Suprapubic skin (tissue), 4 donors: Measurements from ENCODE around the gene KDSR. TPM values are rescaled to one million over a fixed set of nuclear protein-coding genes. Genes with fewer than 3 reads are reported as not detected.

Experiments
- DNase-seq, 2 donors: peaks; one replicate each; pipeline ENCODE4 v3.0.0-alpha.2; 2019; ENCODE audit warnings: low spot score in 2 of 2
- H3K27ac ChIP-seq: fragments of 200-600 bp; sonication (generic); one replicate; pipeline ENCODE4 v1.5.1; 2019
- H3K27me3 ChIP-seq: fragments of 200-600 bp; sonication (generic); one replicate; pipeline ENCODE4 v1.5.1; 2019
- H3K36me3 ChIP-seq: fragments of 200-600 bp; sonication (generic); one replicate; pipeline ENCODE4 v1.5.1; 2019
- H3K4me1 ChIP-seq: fragments of 200-600 bp; sonication (generic); one replicate; pipeline ENCODE4 v1.5.1; 2019
- H3K4me3 ChIP-seq: fragments of 200-600 bp; sonication (generic); one replicate; pipeline ENCODE4 v1.5.1; 2019; ENCODE audit warnings: mild to moderate bottlenecking
- H3K9me3 ChIP-seq: fragments of 200-600 bp; sonication (generic); one replicate; pipeline ENCODE4 v1.5.1; 2019
- EP300 ChIP-seq: sonication (generic); formaldehyde crosslinking; IDR thresholded peaks from one replicate; pipeline ENCODE4 v1.6.1; 2017; ENCODE audit warnings: antibody characterized with exemption
- POLR2A ChIP-seq, 2 donors: fragments of 450-650 bp; IDR thresholded peaks; one replicate each; pipeline ENCODE4 v1.6.1; 2017; ENCODE audit warnings: antibody characterized with exemption in 2 of 2, mild to moderate bottlenecking in 2 of 2, moderate library complexity in 2 of 2
- POLR2AphosphoS5 ChIP-seq, 3 donors: sonication (generic); formaldehyde crosslinking; IDR thresholded peaks; one replicate each; pipeline ENCODE4 v1.6.1; 2017; ENCODE audit warnings: antibody characterized with exemption in 3 of 3
- WGBS: methylation state at CpG from one replicate; pipeline ENCODE4 v1.1.5; 2018; 5-methylcytosine and 5-hydroxymethylcytosine counted together
- total RNA-seq, 4 donors: library from RNA; depleted of rRNA; stranded (reverse); fragments of >200 nt; gene quantifications; one replicate each; pipeline ENCODE4 v1.1.0, GENCODE V29; 2016
- TF ChIP-seq, protein P1 (sequence below), 2 donors: fragments of 200-600 bp in 1 of 2; fragments of 450-650 bp in 1 of 2; sonication (generic) in 1 of 2; IDR thresholded peaks; one replicate each; pipeline ENCODE4 v1.5.1; 2016 to 2019; ENCODE audit warnings: antibody characterized with exemption in 2 of 2, mild to moderate bottlenecking in 1 of 2, moderate library complexity in 1 of 2

KDSR gene
- total RNA-seq, 4 donors from 2014 or later: 65.4 to 115 (median 79.7) TPM

DNA sequence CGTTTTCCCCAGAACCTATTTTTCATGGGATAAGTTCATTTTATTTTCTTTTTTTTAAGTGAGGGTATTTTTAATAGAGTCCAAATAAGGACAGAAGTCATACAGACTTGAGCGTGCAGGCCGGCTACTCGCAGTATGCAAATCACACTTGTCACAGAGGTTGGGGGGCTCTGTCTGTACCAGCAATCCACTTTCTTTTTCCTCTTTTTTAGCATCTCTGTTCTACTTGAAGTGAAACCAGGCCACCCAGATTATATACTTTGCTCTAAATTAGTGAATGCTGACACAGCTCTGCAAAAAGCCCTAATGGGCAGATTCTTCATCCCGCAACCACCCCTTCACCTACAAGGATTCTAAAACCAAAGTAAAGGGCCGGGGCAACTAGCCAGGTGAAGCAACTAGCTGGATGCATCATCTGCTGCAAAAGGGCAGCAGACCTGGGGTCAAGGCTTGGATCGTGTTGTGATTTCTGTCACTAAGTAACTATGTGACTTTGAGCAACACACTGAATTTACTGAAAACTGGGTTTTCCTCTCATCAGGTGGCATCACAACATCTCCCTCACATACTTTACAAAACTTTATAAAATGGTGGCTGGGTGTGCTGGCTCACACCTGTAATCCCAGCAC is 18.4 kb downstream of the KDSR start:
- Histone ChIP-seq H3K36me3 (peaks cover 77% of the 10 kb centered on the region), H3K27ac (no peak overlapping the region)

GRCh38 chr18:63346480-63347183 is 20.4 kb downstream of the KDSR start:
- WGBS: 58% methylated on average over 7 of the region's 7 CpGs
- Histone ChIP-seq H3K4me3 (peak overlapping the region; percentile 10), H3K36me3 (peaks cover 70% of the 10 kb centered on the region), H3K9me3 (no peaks in the 10 kb centered on the region), H3K27ac (peak overlapping the region; percentile 89), H3K27me3 (no peaks in the 10 kb centered on the region), H3K4me1 (peaks cover 33% of the 10 kb centered on the region)
- no peak for TF ChIP-seq EP300
- TF ChIP-seq, protein P1, sequence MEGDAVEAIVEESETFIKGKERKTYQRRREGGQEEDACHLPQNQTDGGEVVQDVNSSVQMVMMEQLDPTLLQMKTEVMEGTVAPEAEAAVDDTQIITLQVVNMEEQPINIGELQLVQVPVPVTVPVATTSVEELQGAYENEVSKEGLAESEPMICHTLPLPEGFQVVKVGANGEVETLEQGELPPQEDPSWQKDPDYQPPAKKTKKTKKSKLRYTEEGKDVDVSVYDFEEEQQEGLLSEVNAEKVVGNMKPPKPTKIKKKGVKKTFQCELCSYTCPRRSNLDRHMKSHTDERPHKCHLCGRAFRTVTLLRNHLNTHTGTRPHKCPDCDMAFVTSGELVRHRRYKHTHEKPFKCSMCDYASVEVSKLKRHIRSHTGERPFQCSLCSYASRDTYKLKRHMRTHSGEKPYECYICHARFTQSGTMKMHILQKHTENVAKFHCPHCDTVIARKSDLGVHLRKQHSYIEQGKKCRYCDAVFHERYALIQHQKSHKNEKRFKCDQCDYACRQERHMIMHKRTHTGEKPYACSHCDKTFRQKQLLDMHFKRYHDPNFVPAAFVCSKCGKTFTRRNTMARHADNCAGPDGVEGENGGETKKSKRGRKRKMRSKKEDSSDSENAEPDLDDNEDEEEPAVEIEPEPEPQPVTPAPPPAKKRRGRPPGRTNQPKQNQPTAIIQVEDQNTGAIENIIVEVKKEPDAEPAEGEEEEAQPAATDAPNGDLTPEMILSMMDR (IDR thresholded peaks at IDR 0.05): no peak
- no peak for TF ChIP-seq POLR2AphosphoS5 (IDR thresholded peaks at IDR 0.05)
- no peak for TF ChIP-seq POLR2A (IDR thresholded peaks at IDR 0.05)
- no peak for DNase-seq

More for the DNA sequence above, 18.4 kb downstream of the KDSR start:
- H3K4me3 ChIP-seq: no peak overlapping the region
- WGBS: 96% methylated on average over 7 of the region's 7 CpGs
- H3K9me3 ChIP-seq: no peaks in the 10 kb centered on the region
- no peaks in the 10 kb centered on the region for H3K27me3 ChIP-seq
- TF ChIP-seq POLR2A (IDR thresholded peaks at IDR 0.05): no peak
- TF ChIP-seq EP300: no peak
- no peak for TF ChIP-seq POLR2AphosphoS5 (IDR thresholded peaks at IDR 0.05)
- TF ChIP-seq, protein P1 (IDR thresholded peaks at IDR 0.05): no peak
- DNase-seq: no peak
- peaks cover 30% of the 10 kb centered on the region for H3K4me1 ChIP-seq

- H3K27ac ChIP-seq: peak overlapping the region; percentile 89
- TF ChIP-seq POLR2AphosphoS5 (IDR thresholded peaks at IDR 0.05): no peak
- no peak for TF ChIP-seq EP300
- TF ChIP-seq POLR2A (IDR thresholded peaks at IDR 0.05): no peak
- TF ChIP-seq, protein P1 (IDR thresholded peaks at IDR 0.05): no peak
- no peaks in the 10 kb centered on the region for H3K27me3 ChIP-seq
- H3K36me3 ChIP-seq: peaks cover 67% of the 10 kb centered on the region
- no peaks in the 10 kb centered on the region for H3K9me3 ChIP-seq
- WGBS: 38% methylated on average over 7 of the region's 7 CpGs
- H3K4me1 ChIP-seq: peaks cover 33% of the 10 kb centered on the region
- peak overlapping the region; percentile 10 for H3K4me3 ChIP-seq
- DNase-seq: no peak
These were observed 21.0 kb downstream of the KDSR start for GRCh38 chr18:63346031-63346430.

DNA sequence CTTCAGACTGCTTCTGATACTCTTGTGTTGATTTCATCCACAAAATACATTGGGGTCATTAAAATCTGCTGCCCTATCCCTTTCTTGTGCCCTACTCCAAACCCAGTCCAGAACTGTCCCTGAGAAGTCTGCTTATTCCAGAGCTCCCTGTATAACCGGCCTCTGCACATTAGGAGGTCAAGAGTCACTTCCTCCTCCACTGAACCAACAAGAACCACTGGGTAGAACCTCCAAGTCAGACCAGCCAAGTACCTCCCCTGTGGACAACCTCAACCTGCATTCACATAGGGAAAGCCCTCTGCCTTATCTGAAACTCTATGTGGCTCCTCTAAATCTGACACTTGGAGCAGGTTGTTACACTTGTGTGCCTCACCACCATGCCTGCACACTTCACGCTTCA is 22.1 kb downstream of the KDSR start:
- TF ChIP-seq POLR2AphosphoS5 (IDR thresholded peaks at IDR 0.05) (no peak), EP300 (no peak), POLR2A (IDR thresholded peaks at IDR 0.05) (no peak)
- TF ChIP-seq, protein P1 (IDR thresholded peaks at IDR 0.05): no peak
- no peak for DNase-seq
- Histone ChIP-seq H3K27ac (peak overlapping the region; percentile 89), H3K27me3 (no peaks in the 10 kb centered on the region), H3K4me3 (no peak overlapping the region), H3K9me3 (no peaks in the 10 kb centered on the region), H3K4me1 (peaks cover 35% of the 10 kb centered on the region), H3K36me3 (peaks cover 63% of the 10 kb centered on the region)
- 79% methylated on average over 2 of the region's 2 CpGs for WGBS

GRCh38 chr18:63344263-63344662 is 22.7 kb downstream of the KDSR start:
- H3K27me3 ChIP-seq: no peaks in the 10 kb centered on the region
- H3K36me3 ChIP-seq: peaks cover 57% of the 10 kb centered on the region
- no peak overlapping the region for H3K4me3 ChIP-seq
- no peaks in the 10 kb centered on the region for H3K9me3 ChIP-seq
- H3K4me1 ChIP-seq: peaks cover 36% of the 10 kb centered on the region
- DNase-seq: no peak
- peak overlapping the region; percentile 20 for H3K27ac ChIP-seq
- WGBS: 82% methylated on average over 5 of the region's 5 CpGs
- TF ChIP-seq EP300: no peak
- TF ChIP-seq POLR2AphosphoS5 (IDR thresholded peaks at IDR 0.05): no peak
- no peak for TF ChIP-seq POLR2A (IDR thresholded peaks at IDR 0.05)
- TF ChIP-seq, protein P1 (IDR thresholded peaks at IDR 0.05): no peak
